IgD-negative memory B cell (primary cell): ENCODE data around the gene PLD3. TPM values are rescaled to one million over a fixed set of nuclear protein-coding genes. Genes with fewer than 3 reads are reported as not detected.
A peak's percentile ranks its signal among the peaks of the same experiment; 100 is the strongest.
"Not testable (repeated sequence)": the region's sequence is repeated elsewhere in the genome, so short reads cannot be mapped to it uniquely, and the experiment has no call there.

Experiments used
- H3K27ac Mint-ChIP-seq, 3 donors: one replicate each; pipeline ENCODE4 v1.8.0; 2020 to 2022; ENCODE audit warnings: mild to moderate bottlenecking in 3 of 3, mixed read lengths in 3 of 3, moderate library complexity in 1 of 3
- H3K27me3 Mint-ChIP-seq: one replicate; pipeline ENCODE4 v1.8.0; 2021; ENCODE audit warnings: mixed read lengths
- H3K36me3 Mint-ChIP-seq: one replicate; pipeline ENCODE4 v1.8.0; 2020; ENCODE audit warnings: mild to moderate bottlenecking, mixed read lengths
- H3K4me1 Mint-ChIP-seq, 3 donors: one replicate each; pipeline ENCODE4 v1.8.0; 2020 to 2022; ENCODE audit warnings: mixed read lengths in 3 of 3, mild to moderate bottlenecking in 1 of 3
- H3K4me3 Mint-ChIP-seq, 4 donors: one replicate each; pipeline ENCODE4 v1.8.0; 2020 to 2022; ENCODE audit warnings: mild to moderate bottlenecking in 4 of 4, mixed read lengths in 4 of 4, moderate library complexity in 3 of 4
- H3K9me3 Mint-ChIP-seq, 3 donors: one replicate each; pipeline ENCODE4 v1.8.0; 2020 to 2021; ENCODE audit warnings: mixed read lengths in 3 of 3, mild to moderate bottlenecking in 1 of 3
- polyA plus RNA-seq: library from polyadenylated mRNA; unstranded; fragments of 300-500 nt; fragmentation: Illumina TruSeq; gene quantifications from one replicate; pipeline ENCODE4 v1.2.3, GENCODE V29; 2021

PLD3 gene
- polyA plus RNA-seq, 1 donor from 2014 or later = 53.5 TPM

GRCh38 chr19:40397568-40397906 is 49.0 kb downstream of the PLD3 start:
- H3K27me3 Mint-ChIP-seq = peaks cover 2% of the 10 kb centered on the region
- no peaks in the 10 kb centered on the region for H3K36me3 Mint-ChIP-seq
- H3K4me3 Mint-ChIP-seq = no peak overlapping the region
- H3K27ac Mint-ChIP-seq = no peak overlapping the region
- H3K9me3 Mint-ChIP-seq = no peaks in the 10 kb centered on the region
- H3K4me1 Mint-ChIP-seq = peaks cover 1 to 6% (median 5%) of the 10 kb centered on the region in 3 donors

GRCh38 chr19:40398417-40399131 is 50.1 kb downstream of the PLD3 start:
- Mint-ChIP-seq H3K4me3 (peak overlapping the region in 2 of 4 donors; percentile 17 to 76), H3K4me1 (peaks cover 6 to 12% (median 8%) of the 10 kb centered on the region in 3 donors), H3K36me3 (no peaks in the 10 kb centered on the region), H3K9me3 (no peaks in the 10 kb centered on the region), H3K27ac (no peak overlapping the region), H3K27me3 (peaks cover 2% of the 10 kb centered on the region)

- Mint-ChIP-seq H3K4me3 (peak overlapping the region in 1 of 4 donors; percentile 28), H3K27me3 (peaks cover 3% of the 10 kb centered on the region), H3K4me1 (peaks cover 7 to 12% (median 11%) of the 10 kb centered on the region in 3 donors), H3K9me3 (no peaks in the 10 kb centered on the region), H3K27ac (no peak overlapping the region), H3K36me3 (no peaks in the 10 kb centered on the region)
Observed at GRCh38 chr19:40400559-40400958, 52.1 kb downstream of the PLD3 start.

GRCh38 chr19:40403262-40403984 is 54.9 kb downstream of the PLD3 start:
- H3K4me3 Mint-ChIP-seq = peak overlapping the region; percentile 79 to 97 (median 96)
- H3K27ac Mint-ChIP-seq = peak overlapping the region; percentile 36 to 96 (median 46)
- H3K36me3 Mint-ChIP-seq = no peaks in the 10 kb centered on the region
- H3K27me3 Mint-ChIP-seq = peaks cover 1% of the 10 kb centered on the region
- no peaks in the 10 kb centered on the region for H3K9me3 Mint-ChIP-seq
- H3K4me1 Mint-ChIP-seq = peaks cover 12 to 19% (median 15%) of the 10 kb centered on the region in 3 donors

GRCh38 chr19:40407714-40408597 is 59.5 kb downstream of the PLD3 start:
- Mint-ChIP-seq H3K4me1 (peaks cover 13 to 27% (median 22%) of the 10 kb centered on the region in 3 donors), H3K4me3 (peak overlapping the region in 3 of 4 donors; percentile 40 to 85 (median 51)), H3K9me3 (no peaks in the 10 kb centered on the region), H3K27ac (peak overlapping the region in 2 of 3 donors; percentile 33 to 45), H3K36me3 (no peaks in the 10 kb centered on the region), H3K27me3 (peaks cover 3% of the 10 kb centered on the region)

GRCh38 chr19:40408598-40408925 is 60.1 kb downstream of the PLD3 start:
- peaks cover 7 to 23% (median 17%) of the 10 kb centered on the region in 3 donors for H3K4me1 Mint-ChIP-seq
- peak overlapping the region in 1 of 3 donors; percentile 33 for H3K27ac Mint-ChIP-seq
- peak overlapping the region in 1 of 4 donors; percentile 85 for H3K4me3 Mint-ChIP-seq
- H3K9me3 Mint-ChIP-seq, H3K36me3 Mint-ChIP-seq, H3K27me3 Mint-ChIP-seq: not testable (repeated sequence)

- peaks cover 1% of the 10 kb centered on the region for H3K27me3 Mint-ChIP-seq
- H3K27ac Mint-ChIP-seq = peak overlapping the region in 2 of 3 donors; percentile 62 to 86
- no peaks in the 10 kb centered on the region for H3K36me3 Mint-ChIP-seq
- H3K4me1 Mint-ChIP-seq = peaks cover 7 to 20% (median 17%) of the 10 kb centered on the region in 3 donors
- no peaks in the 10 kb centered on the region for H3K9me3 Mint-ChIP-seq
- peak overlapping the region in 2 of 4 donors; percentile 32 to 68 for H3K4me3 Mint-ChIP-seq
Observed at GRCh38 chr19:40410030-40410389, 61.5 kb downstream of the PLD3 start.

GRCh38 chr19:40411125-40411842 is 62.8 kb downstream of the PLD3 start:
- H3K9me3 Mint-ChIP-seq = no peaks in the 10 kb centered on the region
- H3K27me3 Mint-ChIP-seq = peaks cover 1% of the 10 kb centered on the region
- peak overlapping the region in 2 of 3 donors; percentile 46 to 93 for H3K27ac Mint-ChIP-seq
- no peaks in the 10 kb centered on the region for H3K36me3 Mint-ChIP-seq
- peaks cover 7 to 20% (median 17%) of the 10 kb centered on the region in 3 donors for H3K4me1 Mint-ChIP-seq
- peak overlapping the region; percentile 6 to 75 (median 54) for H3K4me3 Mint-ChIP-seq

- H3K27me3 Mint-ChIP-seq = peaks cover 1% of the 10 kb centered on the region
- peak overlapping the region in 1 of 4 donors; percentile 65 for H3K4me3 Mint-ChIP-seq
- no peaks in the 10 kb centered on the region for H3K9me3 Mint-ChIP-seq
- H3K36me3 Mint-ChIP-seq = no peaks in the 10 kb centered on the region
- peaks cover 7 to 23% (median 17%) of the 10 kb centered on the region in 3 donors for H3K4me1 Mint-ChIP-seq
- H3K27ac Mint-ChIP-seq = peak overlapping the region in 2 of 3 donors; percentile 46 to 93
Observed at GRCh38 chr19:40411958-40412499, 63.5 kb downstream of the PLD3 start.

GRCh38 chr19:40412866-40413265 is 64.4 kb downstream of the PLD3 start:
- Mint-ChIP-seq H3K27ac (no peak overlapping the region), H3K4me1 (peaks cover 7 to 22% (median 13%) of the 10 kb centered on the region in 3 donors), H3K4me3 (no peak overlapping the region), H3K27me3 (peaks cover 1% of the 10 kb centered on the region), H3K36me3 (no peaks in the 10 kb centered on the region), H3K9me3 (no peaks in the 10 kb centered on the region)

- Mint-ChIP-seq H3K36me3 (no peaks in the 10 kb centered on the region), H3K4me3 (peak within 1 kb of the TSS in 1 of 4 donors; percentile 65), H3K27ac (no peak within 1 kb of the TSS), H3K27me3 (peaks cover 1% of the 10 kb centered on the region), H3K9me3 (no peaks in the 10 kb centered on the region), H3K4me1 (peaks cover 7 to 18% (median 9%) of the 10 kb centered on the region in 3 donors)
Observed at GRCh38 chr19:40413291-40413845, 64.9 kb downstream of the PLD3 start, which contains the start of gene PRX. TSS of gene PRX (minus strand) at chr19:40413378. CDS start at chr19:40407932, 5,446 bp downstream.

- Mint-ChIP-seq H3K27ac (no peak overlapping the region), H3K36me3 (no peaks in the 10 kb centered on the region), H3K9me3 (no peaks in the 10 kb centered on the region), H3K4me1 (peaks cover 7 to 17% (median 9%) of the 10 kb centered on the region in 3 donors), H3K4me3 (no peak overlapping the region), H3K27me3 (peaks cover 1% of the 10 kb centered on the region)
Observed at GRCh38 chr19:40414542-40415535, 66.3 kb downstream of the PLD3 start.

GRCh38 chr19:40415768-40416167 is 67.3 kb downstream of the PLD3 start:
- peak overlapping the region in 1 of 4 donors; percentile 1 for H3K4me3 Mint-ChIP-seq
- H3K9me3 Mint-ChIP-seq = no peaks in the 10 kb centered on the region
- H3K36me3 Mint-ChIP-seq = no peaks in the 10 kb centered on the region
- peaks cover 1% of the 10 kb centered on the region for H3K27me3 Mint-ChIP-seq
- peak overlapping the region in 1 of 3 donors; percentile 80 for H3K27ac Mint-ChIP-seq
- peaks cover 7 to 17% (median 9%) of the 10 kb centered on the region in 3 donors for H3K4me1 Mint-ChIP-seq
